Astrocyte (in vitro differentiated cells and primary cell): ENCODE results near the gene NUBP2. TPM values are rescaled to one million over a fixed set of nuclear protein-coding genes. Genes with fewer than 3 reads are reported as not detected.

Experiments used
- DNase-seq: peaks from one replicate; pipeline ENCODE4 v3.0.0-alpha.2; 2010; ENCODE audit warnings: low read depth
- FAIRE-seq: peaks from 2 replicates; lab custom pipeline; 2011; peaks lifted over from hg19 to GRCh38; lab: Jason Lieb, UNC
- H2AFZ ChIP-seq: 2 replicates; pipeline ENCODE4 v1.6.0; 2012; ENCODE audit warnings: low read depth, low read length, inconsistent platforms
- H3K27ac ChIP-seq: 2 replicates; pipeline ENCODE4 v1.5.1; 2011; ENCODE audit warnings: low read depth, low read length, inconsistent platforms
- H3K27me3 ChIP-seq: 2 replicates; pipeline ENCODE4 v1.6.0; 2011; ENCODE audit warnings: low read length, inconsistent platforms; ENCODE audit not compliant: insufficient read depth
- H3K36me3 ChIP-seq: 2 replicates; pipeline ENCODE4 v1.5.1; 2011; ENCODE audit warnings: low read length, inconsistent platforms; ENCODE audit not compliant: insufficient read depth
- H3K4me1 ChIP-seq: 2 replicates; pipeline ENCODE4 v1.5.1; 2011; ENCODE audit warnings: low read length, inconsistent platforms; ENCODE audit not compliant: insufficient read depth
- H3K4me2 ChIP-seq: 2 replicates; pipeline ENCODE4 v1.6.0; 2012; ENCODE audit warnings: low read length, inconsistent platforms
- H3K4me3 ChIP-seq: 2 replicates; pipeline ENCODE4 v1.5.1; 2011; ENCODE audit warnings: low read depth, mild to moderate bottlenecking, low read length, inconsistent platforms; ENCODE audit not compliant: insufficient read depth
- H3K79me2 ChIP-seq: 2 replicates; pipeline ENCODE4 v1.6.0; 2012; ENCODE audit warnings: mild to moderate bottlenecking, low read length, inconsistent platforms; ENCODE audit not compliant: insufficient read depth
- H3K9ac ChIP-seq: 2 replicates; pipeline ENCODE4 v1.6.0; 2012; ENCODE audit warnings: mild to moderate bottlenecking, low read length, inconsistent platforms
- H3K9me3 ChIP-seq: 2 replicates; pipeline ENCODE4 v1.5.1; 2012; ENCODE audit warnings: low read depth, mild to moderate bottlenecking, low read length, inconsistent platforms; ENCODE audit not compliant: insufficient read depth
- H4K20me1 ChIP-seq: 2 replicates; pipeline ENCODE4 v1.6.0; 2012; ENCODE audit warnings: low read length, inconsistent platforms; ENCODE audit not compliant: insufficient read depth
- H3K27ac Mint-ChIP-seq: one replicate; pipeline ENCODE4 v1.8.0; 2021; ENCODE audit warnings: mild to moderate bottlenecking, mixed read lengths; ENCODE audit not compliant: unreplicated experiment
- H3K27me3 Mint-ChIP-seq: one replicate; pipeline ENCODE4 v1.8.0; 2021; ENCODE audit warnings: low read depth, mixed read lengths; ENCODE audit not compliant: unreplicated experiment
- H3K36me3 Mint-ChIP-seq: one replicate; pipeline ENCODE4 v1.8.0; 2021; ENCODE audit warnings: low read depth, mixed read lengths; ENCODE audit not compliant: unreplicated experiment
- H3K4me1 Mint-ChIP-seq: one replicate; pipeline ENCODE4 v1.8.0; 2021; ENCODE audit warnings: low read depth, mixed read lengths; ENCODE audit not compliant: unreplicated experiment
- H3K4me3 Mint-ChIP-seq: one replicate; pipeline ENCODE4 v1.8.0; 2021; ENCODE audit warnings: mild to moderate bottlenecking, moderate library complexity, mixed read lengths; ENCODE audit not compliant: unreplicated experiment
- H3K9me3 Mint-ChIP-seq: one replicate; pipeline ENCODE4 v1.8.0; 2021; ENCODE audit warnings: mild to moderate bottlenecking, mixed read lengths; ENCODE audit not compliant: unreplicated experiment
- EZH2 ChIP-seq: IDR thresholded peaks from 2 replicates; pipeline ENCODE4 v1.6.1; 2012; ENCODE audit warnings: mild to moderate bottlenecking, low read length, inconsistent platforms; ENCODE audit not compliant: insufficient read depth
- total RNA-seq: library from RNA; stranded (reverse); gene quantifications from 2 replicates; pipeline ENCODE4 v1.2.1, GENCODE V29; 2021
- TF ChIP-seq, protein P1 (sequence below): IDR thresholded peaks from 2 replicates; pipeline ENCODE4 v1.5.1; 2011; ENCODE audit warnings: low read depth, mild to moderate bottlenecking, inconsistent platforms, low read length, moderate library complexity; ENCODE audit not compliant: insufficient read depth

Gene NUBP2
- total RNA-seq, 1 donor from 2014 or later = 41.4 TPM

DNA sequence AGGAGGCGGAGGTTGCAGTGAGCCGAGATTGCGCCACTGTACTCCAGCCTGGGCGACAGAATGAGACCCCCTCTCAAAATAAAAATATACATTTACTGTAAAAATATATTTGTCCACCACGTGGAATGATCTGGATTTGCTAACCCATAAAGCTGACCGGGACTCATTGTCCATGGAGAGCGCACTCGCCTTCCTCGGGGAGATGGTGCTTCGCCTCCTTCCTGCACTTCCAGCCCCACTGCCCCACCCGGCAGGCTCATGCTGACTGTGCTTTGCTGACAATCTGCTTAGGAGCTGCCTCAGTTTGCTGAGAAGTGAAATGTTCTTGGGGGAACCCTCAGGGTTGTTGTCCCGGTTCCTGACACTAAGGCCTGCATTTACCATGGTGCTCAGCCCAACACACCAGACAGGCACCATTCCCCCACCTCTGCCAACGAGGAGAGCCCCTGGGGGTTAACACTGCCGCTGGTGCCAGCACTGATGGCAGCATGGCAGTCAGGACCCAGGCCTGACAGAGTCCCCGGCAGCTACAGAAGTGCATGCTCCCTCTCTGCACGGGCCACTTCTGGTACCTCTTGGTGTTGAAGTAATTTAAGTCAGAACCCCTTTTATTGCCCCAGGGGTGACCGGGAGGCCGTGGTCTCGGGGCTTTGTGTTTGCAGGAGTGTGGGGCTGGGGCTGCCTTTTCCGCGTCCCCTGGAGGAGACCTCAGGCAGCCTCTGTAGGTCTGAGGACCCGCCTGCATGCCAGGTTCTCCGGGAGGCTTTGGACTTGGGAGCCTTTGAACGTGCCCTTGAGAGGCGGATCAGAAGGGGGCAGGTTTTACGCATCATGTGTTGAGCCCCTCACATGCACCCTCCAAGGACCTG is 2.5 kb downstream of the NUBP2 start:
- no peak for FAIRE-seq

DNA sequence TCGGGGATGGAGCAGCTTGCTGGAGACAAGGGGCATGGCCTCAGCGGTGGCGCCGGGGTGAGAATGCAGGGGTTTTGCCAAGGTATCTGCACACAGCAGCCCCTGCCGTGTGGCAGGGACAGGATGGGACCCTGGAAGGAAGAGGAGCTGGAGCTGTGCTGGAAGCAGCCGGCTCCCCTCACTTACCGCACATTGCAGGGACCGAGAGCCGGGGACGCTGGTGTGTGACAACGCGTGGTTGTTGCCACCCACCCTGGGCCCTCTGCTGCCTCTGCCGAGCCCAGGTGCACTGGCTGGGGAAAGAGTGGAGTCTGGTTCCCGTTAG is 3.0 kb downstream of the NUBP2 start:
- DNase-seq = no peak
- Histone ChIP-seq H3K9me3 (no peaks in the 10 kb centered on the region), H3K4me1 (peaks cover 12% of the 10 kb centered on the region), H3K27me3 (no peaks in the 10 kb centered on the region), H3K36me3 (peaks cover 2% of the 10 kb centered on the region), H3K79me2 (peaks cover 67% of the 10 kb centered on the region), H3K9ac (no peak overlapping the region), H3K27ac (no peak overlapping the region), H3K4me3 (no peak overlapping the region), H4K20me1 (peaks cover 46% of the 10 kb centered on the region), H2AFZ (no peak overlapping the region), H3K4me2 (no peak overlapping the region)
- TF ChIP-seq, protein P1, sequence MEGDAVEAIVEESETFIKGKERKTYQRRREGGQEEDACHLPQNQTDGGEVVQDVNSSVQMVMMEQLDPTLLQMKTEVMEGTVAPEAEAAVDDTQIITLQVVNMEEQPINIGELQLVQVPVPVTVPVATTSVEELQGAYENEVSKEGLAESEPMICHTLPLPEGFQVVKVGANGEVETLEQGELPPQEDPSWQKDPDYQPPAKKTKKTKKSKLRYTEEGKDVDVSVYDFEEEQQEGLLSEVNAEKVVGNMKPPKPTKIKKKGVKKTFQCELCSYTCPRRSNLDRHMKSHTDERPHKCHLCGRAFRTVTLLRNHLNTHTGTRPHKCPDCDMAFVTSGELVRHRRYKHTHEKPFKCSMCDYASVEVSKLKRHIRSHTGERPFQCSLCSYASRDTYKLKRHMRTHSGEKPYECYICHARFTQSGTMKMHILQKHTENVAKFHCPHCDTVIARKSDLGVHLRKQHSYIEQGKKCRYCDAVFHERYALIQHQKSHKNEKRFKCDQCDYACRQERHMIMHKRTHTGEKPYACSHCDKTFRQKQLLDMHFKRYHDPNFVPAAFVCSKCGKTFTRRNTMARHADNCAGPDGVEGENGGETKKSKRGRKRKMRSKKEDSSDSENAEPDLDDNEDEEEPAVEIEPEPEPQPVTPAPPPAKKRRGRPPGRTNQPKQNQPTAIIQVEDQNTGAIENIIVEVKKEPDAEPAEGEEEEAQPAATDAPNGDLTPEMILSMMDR = no peak
- TF ChIP-seq EZH2 = no peak
- Mint-ChIP-seq H3K4me3 (no peak overlapping the region), H3K4me1 (peaks cover 9% of the 10 kb centered on the region), H3K9me3 (no peaks in the 10 kb centered on the region), H3K36me3 (peaks cover 2% of the 10 kb centered on the region), H3K27me3 (no peaks in the 10 kb centered on the region), H3K27ac (no peak overlapping the region)
- no peak for FAIRE-seq

More for the DNA sequence above, 2.5 kb downstream of the NUBP2 start:
- no peak overlapping the region for H3K27ac ChIP-seq
- H3K4me2 ChIP-seq = no peak overlapping the region
- TF ChIP-seq, protein P1 = no peak
- no peak for TF ChIP-seq EZH2
- H4K20me1 ChIP-seq = peaks cover 51% of the 10 kb centered on the region
- no peaks in the 10 kb centered on the region for H3K27me3 Mint-ChIP-seq
- no peak overlapping the region for H2AFZ ChIP-seq
- H3K4me3 Mint-ChIP-seq = peak overlapping the region; percentile 61
- DNase-seq = no peak
- peaks cover 12% of the 10 kb centered on the region for H3K4me1 ChIP-seq
- peaks cover 71% of the 10 kb centered on the region for H3K79me2 ChIP-seq
- H3K9ac ChIP-seq = no peak overlapping the region
- H3K36me3 ChIP-seq = peaks cover 2% of the 10 kb centered on the region
- H3K4me3 ChIP-seq = no peak overlapping the region
- no peaks in the 10 kb centered on the region for H3K9me3 ChIP-seq
- H3K27me3 ChIP-seq = no peaks in the 10 kb centered on the region
- no peaks in the 10 kb centered on the region for H3K9me3 Mint-ChIP-seq
- H3K4me1 Mint-ChIP-seq = peaks cover 9% of the 10 kb centered on the region
- peaks cover 2% of the 10 kb centered on the region for H3K36me3 Mint-ChIP-seq
- no peak overlapping the region for H3K27ac Mint-ChIP-seq
